Limb (tissue), 2 donors: ENCODE results near the gene TMEM44.
A peak's percentile ranks its signal among the peaks of the same experiment; 100 is the strongest.
"Not testable (repeated sequence)": the region's sequence is repeated elsewhere in the genome, so short reads cannot be mapped to it uniquely, and the experiment has no call there.

ENCODE experiments used
- DNase-seq, 2 donors: peaks; one replicate each; pipeline ENCODE4 v3.0.0-alpha.2; 2016; ENCODE audit errors: extremely low spot score in 2 of 2

Gene TMEM44

GRCh38 chr3:194556086-194557056 lies 76.8 kb downstream of the TMEM44 start:
- DNase-seq, result no peak

- DNase-seq, result no peak
Observed at GRCh38 chr3:194555175-194556062, 77.8 kb downstream of the TMEM44 start.

- no peak for DNase-seq
Observed at GRCh38 chr3:194554473-194555123, 78.6 kb downstream of the TMEM44 start.

- no peak for DNase-seq
Observed at GRCh38 chr3:194552327-194552949, 80.8 kb downstream of the TMEM44 start.

- no peak for DNase-seq
Observed at GRCh38 chr3:194549853-194550252, 83.4 kb downstream of the TMEM44 start.

- no peak for DNase-seq
Observed at GRCh38 chr3:194548346-194549321, 84.6 kb downstream of the TMEM44 start.

GRCh38 chr3:194547042-194547441 lies 86.2 kb downstream of the TMEM44 start:
- no peak for DNase-seq

GRCh38 chr3:194545538-194545937 lies 87.7 kb downstream of the TMEM44 start:
- DNase-seq, result not testable (repeated sequence)

GRCh38 chr3:194543550-194543949 lies 89.7 kb downstream of the TMEM44 start:
- no peak for DNase-seq

GRCh38 chr3:194541483-194541882 lies 91.7 kb downstream of the TMEM44 start:
- DNase-seq, result no peak

GRCh38 chr3:194540274-194540905 lies 92.8 kb downstream of the TMEM44 start:
- DNase-seq, result no peak

GRCh38 chr3:194539498-194539897 lies 93.7 kb downstream of the TMEM44 start:
- no peak for DNase-seq

GRCh38 chr3:194537732-194538247 lies 95.4 kb downstream of the TMEM44 start:
- peak; percentile 33 to 51 for DNase-seq
